Adrenal gland (tissue), 5 donors: ENCODE measurements around the gene EPHB6.

ENCODE experiments used
- CTCF ChIP-seq, 6 experiments: fragments of 450-650 bp in 4 of 6; fragments of 200-600 bp in 2 of 6; sonication (generic) in 1 of 6; IDR thresholded peaks; 1 replicate in 5 of 6; 2 replicates in 1 of 6; pipeline versions ENCODE4 v1.5.1 to v1.8.0; 2016 to 2021; ENCODE audit warnings: antibody characterized with exemption in 6 of 6, mild to moderate bottlenecking in 2 of 6, moderate library complexity in 1 of 6
- POLR2A ChIP-seq, 2 donors: fragments of 450-650 bp; IDR thresholded peaks; one replicate each; pipeline ENCODE4 v1.6.1; 2017; ENCODE audit warnings: antibody characterized with exemption in 2 of 2, mild to moderate bottlenecking in 2 of 2, moderate library complexity in 1 of 2
- donor health status: DM: no; HTN: no; CAD: no.

- TF ChIP-seq CTCF (IDR thresholded peaks at IDR 0.05) (no peak), POLR2A (IDR thresholded peaks at IDR 0.05) (no peak)
Measured at GRCh38 chr7:142812437-142813215, 42.2 kb upstream of the EPHB6 start.
